ENCODE measurements around the gene LY6G6C.

GRCh38 chr6:31710523-31711219, 10.9 kb downstream of the LY6G6C start:
- TF ChIP-seq, protein P1, sequence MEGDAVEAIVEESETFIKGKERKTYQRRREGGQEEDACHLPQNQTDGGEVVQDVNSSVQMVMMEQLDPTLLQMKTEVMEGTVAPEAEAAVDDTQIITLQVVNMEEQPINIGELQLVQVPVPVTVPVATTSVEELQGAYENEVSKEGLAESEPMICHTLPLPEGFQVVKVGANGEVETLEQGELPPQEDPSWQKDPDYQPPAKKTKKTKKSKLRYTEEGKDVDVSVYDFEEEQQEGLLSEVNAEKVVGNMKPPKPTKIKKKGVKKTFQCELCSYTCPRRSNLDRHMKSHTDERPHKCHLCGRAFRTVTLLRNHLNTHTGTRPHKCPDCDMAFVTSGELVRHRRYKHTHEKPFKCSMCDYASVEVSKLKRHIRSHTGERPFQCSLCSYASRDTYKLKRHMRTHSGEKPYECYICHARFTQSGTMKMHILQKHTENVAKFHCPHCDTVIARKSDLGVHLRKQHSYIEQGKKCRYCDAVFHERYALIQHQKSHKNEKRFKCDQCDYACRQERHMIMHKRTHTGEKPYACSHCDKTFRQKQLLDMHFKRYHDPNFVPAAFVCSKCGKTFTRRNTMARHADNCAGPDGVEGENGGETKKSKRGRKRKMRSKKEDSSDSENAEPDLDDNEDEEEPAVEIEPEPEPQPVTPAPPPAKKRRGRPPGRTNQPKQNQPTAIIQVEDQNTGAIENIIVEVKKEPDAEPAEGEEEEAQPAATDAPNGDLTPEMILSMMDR (IDR thresholded peaks at IDR 0.05) = no peak
- TF ChIP-seq POLR2A (IDR thresholded peaks at IDR 0.05) = no peak
